ENCODE data around the gene DBET. TPM values are rescaled to one million over a fixed set of nuclear protein-coding genes. Genes with fewer than 3 reads are reported as not detected.
"Not testable (repeated sequence)": the region's sequence is repeated elsewhere in the genome, so short reads cannot be mapped to it uniquely, and the experiment has no call there.

The DBET gene
- total RNA-seq, 4 donors from 2014 or later, result not detected

- WGBS, 2 donors (ENCODE audit: low coverage in 1 of 2), result 57 to 67% methylated on average over 4 of the region's 4 CpGs
- intact Hi-C loops (cut with DNase I; ENCODE audit: low total_unique reads); H3K4me1 ChIP-seq; H3K27ac ChIP-seq; DNase-seq; H3K4me3 ChIP-seq; H3K36me3 ChIP-seq; in situ Hi-C loops (cut with MboI; ENCODE audit: low pct_ligation_motif_present in 1 of 4, low pct_unique_long_range_greater_than_20kb in 1 of 4, low sequenced_read_pairs in 3 of 4): not testable (repeated sequence)
- peaks cover 0 to 10% of the 10 kb centered on the region in 2 donors for H3K9me3 ChIP-seq
- H3K27me3 ChIP-seq, result peaks cover 13% of the 10 kb centered on the region
These were observed 46.4 kb downstream of the DBET start for GRCh38 chr4:190110570-190111295.

DNA sequence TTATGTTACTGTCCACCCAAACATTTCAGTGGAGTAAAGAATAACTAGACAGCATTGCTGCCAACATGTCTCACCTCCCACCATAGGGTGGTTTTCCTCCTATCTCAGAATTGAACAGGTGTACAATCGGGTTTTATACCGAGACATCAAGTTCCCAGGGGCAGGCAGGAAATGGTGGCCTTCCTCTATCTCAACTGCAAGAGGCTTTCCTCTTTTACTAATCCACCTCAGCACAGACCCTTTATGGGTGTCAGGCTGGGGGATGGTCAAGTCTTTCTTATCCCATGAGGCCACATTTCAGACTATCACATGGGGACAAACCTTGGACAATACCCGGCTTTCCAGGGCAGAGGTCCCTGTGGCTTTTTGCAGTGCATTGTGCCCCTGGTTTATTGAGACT, 48.6 kb downstream of the DBET start:
- H3K27ac ChIP-seq; in situ Hi-C loops (cut with MboI; ENCODE audit: low pct_ligation_motif_present in 1 of 4, low pct_unique_long_range_greater_than_20kb in 1 of 4, low sequenced_read_pairs in 3 of 4); intact Hi-C loops (cut with DNase I; ENCODE audit: low total_unique reads); H3K36me3 ChIP-seq; DNase-seq; H3K4me1 ChIP-seq; H3K4me3 ChIP-seq: not testable (repeated sequence)
- H3K9me3 ChIP-seq, result peaks cover 0 to 10% of the 10 kb centered on the region in 2 donors
- 48 to 68% methylated on average over 3 of the region's 3 CpGs for WGBS, 2 donors (ENCODE audit: low coverage in 1 of 2)
- peaks cover 13% of the 10 kb centered on the region for H3K27me3 ChIP-seq

GRCh38 chr4:190114991-190115390, 50.7 kb downstream of the DBET start:
- WGBS, 2 donors (ENCODE audit: low coverage in 1 of 2), result 51 to 55% methylated on average over 3 of the region's 3 CpGs
- DNase-seq; H3K4me1 ChIP-seq; H3K36me3 ChIP-seq; H3K27ac ChIP-seq; in situ Hi-C loops (cut with MboI; ENCODE audit: low pct_ligation_motif_present in 1 of 4, low pct_unique_long_range_greater_than_20kb in 1 of 4, low sequenced_read_pairs in 3 of 4); intact Hi-C loops (cut with DNase I; ENCODE audit: low total_unique reads); H3K4me3 ChIP-seq: not testable (repeated sequence)
- H3K27me3 ChIP-seq, result peaks cover 13% of the 10 kb centered on the region
- H3K9me3 ChIP-seq, result peaks cover 0 to 10% of the 10 kb centered on the region in 2 donors

Small RNAs within 50 kb of the gene (small RNA-seq; reads per million reads assigned to genes)
- gene RNA5SP174 (0.28 to 1.7 (median 0.47) reads per million in 4 donors), gene RNA5SP175 (1.9 to 11.2 (median 3.8) reads per million in 4 donors)

Other genes with a start within 250 kb of the DBET start
- 10 to 100 TPM in 3 of 4 donors, 1 to 10 TPM in 1; 7.1 to 42.2 (median 19.4) TPM for gene FRG1, start 123.6 kb upstream of the DBET start, total RNA-seq
- not detected for gene FRG2, start 37.2 kb upstream of the DBET start, total RNA-seq
- gene DUX4, start 109.3 kb downstream of the DBET start, total RNA-seq, result not detected

Measured in transverse colon (tissue), 4 donors.